ENCODE data around the gene ANKRD24.

- TF ChIP-seq MYC (IDR thresholded peaks at IDR 0.05; ENCODE audit: low read depth, low read length): no peak
- TF ChIP-seq CTCF (IDR thresholded peaks at IDR 0.05; ENCODE audit: extremely low read depth in 1 of 2, insufficient read depth in 1 of 2, low read depth in 1 of 2, low read length in 2 of 2): no peak
- TF ChIP-seq EZH2 (IDR thresholded peaks at IDR 0.05; ENCODE audit: borderline replicate concordance, low read depth, low read length, severe bottlenecking): no peak
- TF ChIP-seq POLR2A (IDR thresholded peaks at IDR 0.05; ENCODE audit: low read depth, low read length): no peak
Measured at GRCh38 chr19:4187313-4188122, 5.0 kb downstream of the ANKRD24 start.
